H1 (cell line): Measurements from ENCODE around the gene FYB2. TPM values are rescaled to one million over a fixed set of nuclear protein-coding genes. Genes with fewer than 3 reads are reported as not detected.

ENCODE experiments used
- CTCF ChIA-PET: fragments of 300-600 bp; sonication (Branson Sonifier 250); formaldehyde crosslinking; loops from one replicate; lab custom pipeline; 2021; ENCODE audit not compliant: partially characterized antibody; lab: Charles Lee
- POLR2A ChIA-PET: fragments of 300-600 bp; sonication (Branson Sonifier 250); formaldehyde crosslinking; loops from one replicate; lab custom pipeline; 2021; ENCODE audit warnings: inconsistent platforms; ENCODE audit not compliant: partially characterized antibody; lab: Charles Lee
- DNase-seq, 2 experiments: peaks; one replicate each; pipeline versions ENCODE4 v3.0.0 to v3.0.0-alpha.2; 2010 to 2022; ENCODE audit warnings: low spot score in 2 of 2, low read depth in 1 of 2, mixed read lengths in 1 of 2
- FAIRE-seq: peaks from 2 replicates; lab custom pipeline; 2011; peaks lifted over from hg19 to GRCh38; lab: Jason Lieb, UNC
- H2AFZ ChIP-seq: 2 replicates; pipeline ENCODE4 v1.8.1; 2012; ENCODE audit warnings: low read length, inconsistent platforms
- H2AK5ac ChIP-seq: 2 replicates; pipeline ENCODE4 v1.6.1; 2013; ENCODE audit warnings: low read depth, low read length
- H2BK120ac ChIP-seq: replicated peaks from 2 replicates; pipeline ENCODE3; 2013; ENCODE audit warnings: low read depth, low read length, inconsistent platforms
- H2BK12ac ChIP-seq: 2 replicates; pipeline ENCODE4 v1.6.1; 2013; ENCODE audit warnings: low read depth, low read length
- H2BK15ac ChIP-seq: 2 replicates; pipeline ENCODE4 v1.6.1; 2013; ENCODE audit warnings: low read length
- H2BK20ac ChIP-seq: 2 replicates; pipeline ENCODE4 v1.6.1; 2013; ENCODE audit warnings: low read length
- H2BK5ac ChIP-seq: 2 replicates; pipeline ENCODE4 v1.6.1; 2013; ENCODE audit warnings: low read depth, low read length
- H3K14ac ChIP-seq: 2 replicates; pipeline ENCODE4 v1.6.1; 2013; ENCODE audit warnings: inconsistent platforms; ENCODE audit not compliant: insufficient read length
- H3K18ac ChIP-seq: 2 replicates; pipeline ENCODE4 v1.6.1; 2013; ENCODE audit warnings: low read length; ENCODE audit errors: extremely low read depth
- H3K23ac ChIP-seq: 2 replicates; pipeline ENCODE4 v1.6.1; 2013; ENCODE audit warnings: inconsistent platforms; ENCODE audit not compliant: insufficient read length
- H3K23me2 ChIP-seq: 2 replicates; pipeline ENCODE4 v1.6.1; 2013; ENCODE audit warnings: low read depth, low read length
- H3K27ac ChIP-seq: 2 replicates; pipeline ENCODE4 v1.6.1; 2011; ENCODE audit warnings: low read depth, low read length, inconsistent platforms
- H3K27me3 ChIP-seq, 4 experiments: replicated peaks in 1 of 4; 1 replicate in 1 of 4; 2 replicates in 3 of 4; pipeline versions ENCODE4 v1.6.1 to v1.8.1; 2011 to 2013; ENCODE audit warnings: low read length in 3 of 4, mild to moderate bottlenecking in 3 of 4, inconsistent platforms in 2 of 4, mixed read lengths in 2 of 4, moderate library complexity in 1 of 4; ENCODE audit not compliant: control insufficient read depth in 3 of 4, insufficient read depth in 3 of 4; ENCODE audit errors: extremely low read depth in 1 of 4
- H3K36me3 ChIP-seq, 4 experiments: 2 replicates each; pipeline versions ENCODE4 v1.6.1 to v1.8.1; 2011 to 2013; ENCODE audit warnings: mild to moderate bottlenecking in 4 of 4, low read length in 3 of 4, moderate library complexity in 2 of 4, control low read depth in 1 of 4, inconsistent platforms in 1 of 4; ENCODE audit not compliant: insufficient read depth in 4 of 4, control insufficient read depth in 2 of 4
- H3K4ac ChIP-seq: replicated peaks from 2 replicates; pipeline ENCODE3; 2013; ENCODE audit warnings: low read length, low read depth, mixed read lengths, inconsistent platforms; ENCODE audit not compliant: insufficient read length
- H3K4me1 ChIP-seq, 4 experiments: replicated peaks in 1 of 4; 1 replicate in 1 of 4; 2 replicates in 3 of 4; pipeline versions ENCODE4 v1.6.1 to v1.8.1; 2011 to 2013; ENCODE audit warnings: low read length in 3 of 4, inconsistent platforms in 2 of 4, mixed read lengths in 1 of 4; ENCODE audit not compliant: insufficient read depth in 4 of 4, control insufficient read depth in 3 of 4
- H3K4me2 ChIP-seq, 2 experiments: 2 replicates each; pipeline versions ENCODE4 v1.6.1 to v1.8.1; 2011 to 2013; ENCODE audit warnings: low read depth in 2 of 2, low read length in 2 of 2, control low read depth in 1 of 2, inconsistent platforms in 1 of 2, mild to moderate bottlenecking in 1 of 2; ENCODE audit not compliant: insufficient read depth in 1 of 2
- H3K4me3 ChIP-seq, 4 experiments: fragments of 200-600, 300-600 bp in 1 of 4; sonication (generic), shearing (Covaris generic), sonication (Bioruptor Twin) in 1 of 4; 2 replicates each; pipeline versions ENCODE4 v1.5.1 to v1.8.1; 2011 to 2016; ENCODE audit warnings: low read length in 4 of 4, low read depth in 3 of 4, control low read depth in 2 of 4, inconsistent platforms in 2 of 4, mild to moderate bottlenecking in 2 of 4, mixed read lengths in 1 of 4, moderate library complexity in 1 of 4; ENCODE audit not compliant: insufficient read depth in 2 of 4; ENCODE audit errors: extremely low read depth in 1 of 4
- H3K56ac ChIP-seq: replicated peaks from 2 replicates; pipeline ENCODE3; 2013; ENCODE audit warnings: low read depth, mild to moderate bottlenecking, mixed read lengths, low read length, inconsistent platforms; ENCODE audit not compliant: insufficient read length
- H3K79me1 ChIP-seq: 2 replicates; pipeline ENCODE4 v1.6.1; 2013; ENCODE audit warnings: low read depth, low read length, control low read depth
- H3K79me2 ChIP-seq, 2 experiments: 2 replicates each; pipeline versions ENCODE4 v1.6.1 to v1.8.1; 2012 to 2013; ENCODE audit warnings: low read length in 2 of 2, mild to moderate bottlenecking in 2 of 2, inconsistent platforms in 1 of 2; ENCODE audit not compliant: insufficient read depth in 2 of 2, control insufficient read depth in 1 of 2
- H3K9ac ChIP-seq, 4 experiments: replicated peaks in 1 of 4; 1 replicate in 1 of 4; 2 replicates in 3 of 4; pipeline versions ENCODE4 v1.6.1 to v1.8.1; 2011 to 2013; ENCODE audit warnings: low read depth in 3 of 4, low read length in 3 of 4, control low read depth in 2 of 4, mild to moderate bottlenecking in 2 of 4, moderate library complexity in 2 of 4, inconsistent platforms in 1 of 4; ENCODE audit errors: extremely low read depth in 1 of 4
- H3K9me3 ChIP-seq, 2 experiments: 2 replicates each; pipeline versions ENCODE4 v1.6.1 to v1.8.1; 2012 to 2013; ENCODE audit warnings: mild to moderate bottlenecking in 2 of 2, moderate library complexity in 2 of 2, control low read depth in 1 of 2, inconsistent platforms in 1 of 2, low read depth in 1 of 2, low read length in 1 of 2, mixed read lengths in 1 of 2; ENCODE audit not compliant: insufficient read depth in 2 of 2
- H4K20me1 ChIP-seq, 2 experiments: replicated peaks in 1 of 2; 2 replicates each; pipeline versions ENCODE3 to v1.8.1; 2011 to 2013; ENCODE audit warnings: inconsistent platforms in 2 of 2, low read length in 2 of 2, mild to moderate bottlenecking in 1 of 2; ENCODE audit not compliant: insufficient read depth in 2 of 2, control insufficient read depth in 1 of 2
- H4K5ac ChIP-seq: 2 replicates; pipeline ENCODE4 v1.6.1; 2013; ENCODE audit warnings: low read length, low read depth, mixed read lengths, inconsistent platforms; ENCODE audit not compliant: insufficient read length
- H4K8ac ChIP-seq: 2 replicates; pipeline ENCODE4 v1.8.0; 2013; ENCODE audit warnings: mild to moderate bottlenecking, moderate library complexity, low read length, inconsistent platforms; ENCODE audit not compliant: insufficient read depth; ENCODE audit errors: extremely low read depth
- H4K91ac ChIP-seq: replicated peaks from 2 replicates; pipeline ENCODE3; 2013; ENCODE audit warnings: low read length, mixed read lengths, inconsistent platforms; ENCODE audit not compliant: insufficient read length
- BACH1 ChIP-seq: IDR thresholded peaks from 2 replicates; pipeline ENCODE4 v1.6.1; 2012; ENCODE audit warnings: low read length, improper control_type of control experiment
- KDM5A ChIP-seq: fragments of 200-600 bp; IDR thresholded peaks from 2 replicates; pipeline ENCODE4 v1.7.1; 2012; ENCODE audit warnings: mild to moderate bottlenecking, low read length, inconsistent platforms, mixed read lengths
- MAFK ChIP-seq: IDR thresholded peaks from 2 replicates; pipeline ENCODE4 v1.6.1; 2012; ENCODE audit warnings: low read depth, mild to moderate bottlenecking, improper control_type of control experiment, low read length
- RAD21 ChIP-seq, 2 experiments: IDR thresholded peaks in 1 of 2; conservative IDR thresholded peaks in 1 of 2; 2 replicates each; pipeline ENCODE4 v1.6.1; 2011; ENCODE audit warnings: low read depth in 2 of 2, low read length in 2 of 2, improper control_type of control experiment in 1 of 2, inconsistent platforms in 1 of 2, mild to moderate bottlenecking in 1 of 2, moderate library complexity in 1 of 2
- SUZ12 ChIP-seq: fragments of 200-600 bp; sonication (generic); IDR thresholded peaks from 2 replicates; pipeline ENCODE4 v1.6.1; 2012; ENCODE audit warnings: mild to moderate bottlenecking, inconsistent platforms, low read length, moderate library complexity, mixed read lengths
- TAF7 ChIP-seq: optimal IDR thresholded peaks from 2 replicates; pipeline ENCODE3; 2011; ENCODE audit warnings: low read depth, mild to moderate bottlenecking, inconsistent platforms, low read length, moderate library complexity, borderline replicate concordance
- WGBS, 2 experiments: shearing (Covaris generic) in 1 of 2; methylation state at CpG; one replicate each; pipeline versions ENCODE4 v1.1.6 to v1.1.7; 2013 to 2015; ENCODE audit warnings: low lambda C conversion rate in 2 of 2, mixed read lengths in 2 of 2, inconsistent platforms in 1 of 2, low coverage in 1 of 2, missing lambda C conversion rate in 1 of 2; ENCODE audit not compliant: insufficient replicate concordance in 2 of 2, insufficient coverage in 1 of 2, insufficient read length in 1 of 2; ENCODE audit errors: extremely low coverage in 1 of 2, missing lambda C conversion rate in 1 of 2; 5-methylcytosine and 5-hydroxymethylcytosine counted together
- polyA plus RNA-seq, 7 experiments: library from polyadenylated mRNA; depleted of rRNA in 3 of 7; stranded (reverse) in 5 of 7; unstranded in 2 of 7; fragments of >200 nt in 5 of 7; fragments of 200-250 nt in 2 of 7; gene quantifications; 1 replicate in 5 of 7; 2 replicates in 1 of 7; 4 replicates in 1 of 7; pipeline versions ENCODE4 v1.2.1 to v1.2.3, GENCODE V29; 2011 to 2013; ENCODE audit warnings: missing spikeins in 2 of 7, mixed read lengths in 2 of 7
- total RNA-seq: library from RNA; stranded (reverse); fragmentation: NEBNext Ultra II Directional; extraction: Animal tissue kit (Norgen Biotek cat#: 25700); gene quantifications from 2 replicates; pipeline ENCODE4 v1.2.1, GENCODE V29; 2021
- TF ChIP-seq, protein P1 (sequence below), 3 experiments: IDR thresholded peaks; 1 replicate in 2 of 3; 2 replicates in 1 of 3; pipeline versions ENCODE4 v1.5.1 to v1.6.1; 2011; ENCODE audit warnings: low read length in 3 of 3, mild to moderate bottlenecking in 3 of 3, inconsistent platforms in 2 of 3, low read depth in 1 of 3, moderate library complexity in 1 of 3; ENCODE audit not compliant: insufficient read depth in 1 of 3; ENCODE audit errors: control extremely low read depth in 1 of 3

The FYB2 gene
- total and polyA plus RNA-seq, 2 of the 8 experiments (the other 6 are each of a cell fraction or from before 2014, with no cell fraction given) = 0.11 to 0.17 TPM

DNA sequence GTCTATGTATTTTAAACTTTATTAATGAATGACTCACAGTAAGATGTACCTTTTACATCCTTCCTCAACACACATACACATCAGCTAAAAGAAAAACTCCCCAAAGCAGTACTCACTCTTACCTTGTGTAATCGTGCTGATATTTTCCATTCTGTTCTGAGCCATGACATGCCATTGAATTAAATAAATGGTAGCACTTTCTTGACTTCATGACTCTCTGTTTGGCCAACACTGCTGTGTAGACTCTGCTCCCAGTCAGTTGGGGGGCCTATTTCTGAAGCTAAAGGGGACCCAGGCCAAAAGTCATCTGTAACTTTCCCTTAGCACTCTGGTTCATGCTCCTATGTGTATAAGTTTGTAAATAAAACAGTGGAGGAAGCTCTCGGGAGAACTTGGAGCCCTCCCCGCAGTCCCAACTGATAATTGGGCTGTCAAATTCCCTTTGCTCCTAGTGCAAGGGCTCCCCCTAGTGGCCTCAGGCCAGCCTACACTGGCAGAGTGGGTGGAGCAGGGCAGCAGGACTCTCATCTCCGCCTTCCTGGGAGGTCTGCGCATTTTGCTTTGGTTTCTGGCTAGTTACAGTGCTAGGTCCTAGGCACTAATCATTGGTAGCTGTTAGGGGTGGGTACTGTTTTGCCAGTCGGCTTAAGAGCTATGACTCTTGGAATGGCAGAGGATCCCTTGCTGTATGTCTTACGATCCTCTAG, 1.7 kb upstream of the FYB2 start:
- no peak overlapping the region for H2BK120ac ChIP-seq
- H4K5ac ChIP-seq = no peak overlapping the region
- DNase-seq (peak; percentile 74 to 99), FAIRE-seq (peak; percentile 79)
- no peak overlapping the region for H4K91ac ChIP-seq
- POLR2A ChIA-PET = interaction anchor here (0.7 kb wide), 1 partner anchor 16 kb away, joined by 3 read pairs; no protein-coding TSS in a partner anchor
- H2BK15ac ChIP-seq = no peak overlapping the region
- H3K79me1 ChIP-seq = no peaks in the 10 kb centered on the region
- no peak overlapping the region for H3K18ac ChIP-seq
- H3K4me2 ChIP-seq = no peak overlapping the region
- no peak overlapping the region for H2BK12ac ChIP-seq
- no peaks in the 10 kb centered on the region for H3K27me3 ChIP-seq
- H3K36me3 ChIP-seq = no peaks in the 10 kb centered on the region
- no peaks in the 10 kb centered on the region for H3K9me3 ChIP-seq
- H4K20me1 ChIP-seq = no peaks in the 10 kb centered on the region
- peaks cover 3% of the 10 kb centered on the region; the same call in 1 of the 2 replicates for H3K23me2 ChIP-seq
- no peak overlapping the region for H3K27ac ChIP-seq
- CTCF ChIA-PET = interaction anchor here (0.5 to 3.2 kb wide), 48 partner anchors 10 to 1440 kb away, joined by 3 to 30 read pairs (median 4); no protein-coding TSS in a partner anchor
- H3K4me1 ChIP-seq = peaks cover 2 to 9% (median 6%) of the 10 kb centered on the region in 4 experiments; a peak in 6 of 7 replicates
- H3K23ac ChIP-seq = no peak overlapping the region
- no peak overlapping the region for H3K4me3 ChIP-seq
- no peak overlapping the region for H2AK5ac ChIP-seq
- H3K56ac ChIP-seq = no peak overlapping the region
- H2BK20ac ChIP-seq = no peak overlapping the region
- H3K14ac ChIP-seq = no peak overlapping the region
- H3K4ac ChIP-seq = no peak overlapping the region
- no peaks in the 10 kb centered on the region for H3K79me2 ChIP-seq
- H2AFZ ChIP-seq = no peak overlapping the region
- H3K9ac ChIP-seq = no peak overlapping the region
- WGBS, 2 experiments = 37% methylated on average over 7 of the region's 7 CpGs; no CpG with 5 or more reads in 1 of the 2 experiments
- H2BK5ac ChIP-seq = no peak overlapping the region
- no peak overlapping the region for H4K8ac ChIP-seq
- TF ChIP-seq SUZ12 (no peak), KDM5A (no peak), MAFK (no peak), BACH1 (no peak), RAD21 (IDR thresholded peaks at IDR 0.05 in 1 of 2, conservative IDR thresholded peaks at IDR 0.05 in 1 of 2; ENCODE audit: low read depth in 2 of 2, low read length in 2 of 2) (peak; percentile 90 to 97), TAF7 (no peak)
- TF ChIP-seq, protein P1, sequence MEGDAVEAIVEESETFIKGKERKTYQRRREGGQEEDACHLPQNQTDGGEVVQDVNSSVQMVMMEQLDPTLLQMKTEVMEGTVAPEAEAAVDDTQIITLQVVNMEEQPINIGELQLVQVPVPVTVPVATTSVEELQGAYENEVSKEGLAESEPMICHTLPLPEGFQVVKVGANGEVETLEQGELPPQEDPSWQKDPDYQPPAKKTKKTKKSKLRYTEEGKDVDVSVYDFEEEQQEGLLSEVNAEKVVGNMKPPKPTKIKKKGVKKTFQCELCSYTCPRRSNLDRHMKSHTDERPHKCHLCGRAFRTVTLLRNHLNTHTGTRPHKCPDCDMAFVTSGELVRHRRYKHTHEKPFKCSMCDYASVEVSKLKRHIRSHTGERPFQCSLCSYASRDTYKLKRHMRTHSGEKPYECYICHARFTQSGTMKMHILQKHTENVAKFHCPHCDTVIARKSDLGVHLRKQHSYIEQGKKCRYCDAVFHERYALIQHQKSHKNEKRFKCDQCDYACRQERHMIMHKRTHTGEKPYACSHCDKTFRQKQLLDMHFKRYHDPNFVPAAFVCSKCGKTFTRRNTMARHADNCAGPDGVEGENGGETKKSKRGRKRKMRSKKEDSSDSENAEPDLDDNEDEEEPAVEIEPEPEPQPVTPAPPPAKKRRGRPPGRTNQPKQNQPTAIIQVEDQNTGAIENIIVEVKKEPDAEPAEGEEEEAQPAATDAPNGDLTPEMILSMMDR (IDR thresholded peaks at IDR 0.05; ENCODE audit: control extremely low read depth in 1 of 3, insufficient read depth in 1 of 3, low read depth in 1 of 3, low read length in 3 of 3) = peak; percentile 91 to 99 (median 92)
